SK-N-SH (cell line): Measurements from ENCODE around the gene DLG4. TPM values are rescaled to one million over a fixed set of nuclear protein-coding genes. Genes with fewer than 3 reads are reported as not detected.

ENCODE experiments used
- CHD2 ChIP-seq: fragments of 150-350 bp; IDR thresholded peaks from 2 replicates; pipeline ENCODE4 v1.6.1; 2018; ENCODE audit warnings: low read length; ENCODE audit not compliant: partially characterized antibody
- FOXJ3 ChIP-seq: sonication (generic); formaldehyde crosslinking; IDR thresholded peaks from 2 replicates; pipeline ENCODE4 v1.5.1; 2020; ENCODE audit warnings: mild to moderate bottlenecking, missing genetic modification reagents
- FOXM1 ChIP-seq: IDR thresholded peaks from 2 replicates; pipeline ENCODE4 v1.4.0; 2012; ENCODE audit warnings: low read depth, mild to moderate bottlenecking
- GABPA ChIP-seq: IDR thresholded peaks from 2 replicates; pipeline ENCODE4 v1.4.0; 2012; ENCODE audit warnings: low read depth, mild to moderate bottlenecking
- JUND ChIP-seq: IDR thresholded peaks from 2 replicates; pipeline ENCODE4 v1.4.0; 2012
- MEF2A ChIP-seq: IDR thresholded peaks from 2 replicates; pipeline ENCODE4 v1.4.0; 2012; ENCODE audit warnings: low read depth, borderline replicate concordance
- MXI1 ChIP-seq: IDR thresholded peaks from 2 replicates; pipeline ENCODE4 v1.6.1; 2012; ENCODE audit warnings: mild to moderate bottlenecking, low read depth, low read length, improper control_type of control experiment
- NFIC ChIP-seq: IDR thresholded peaks from 2 replicates; pipeline ENCODE4 v1.4.0; 2012; ENCODE audit warnings: borderline replicate concordance
- POLR2AphosphoS5 ChIP-seq: IDR thresholded peaks from 2 replicates; pipeline ENCODE4 v1.6.1; 2012; ENCODE audit warnings: low read depth, low read length
- RCOR1 ChIP-seq: fragments of 150-350 bp; IDR thresholded peaks from 2 replicates; pipeline ENCODE4 v1.6.1; 2017; ENCODE audit warnings: antibody characterized with exemption, low read length
- RXRA ChIP-seq: IDR thresholded peaks from 2 replicates; pipeline ENCODE4 v1.4.0; 2012; ENCODE audit warnings: low read depth, mild to moderate bottlenecking, borderline replicate concordance
- SIN3A ChIP-seq: IDR thresholded peaks from 2 replicates; pipeline ENCODE4 v1.6.1; 2012; ENCODE audit warnings: low read depth, mild to moderate bottlenecking, low read length, moderate library complexity, borderline replicate concordance
- SMC3 ChIP-seq: IDR thresholded peaks from 2 replicates; pipeline ENCODE4 v1.6.1; 2012; ENCODE audit warnings: low read depth, low read length, improper control_type of control experiment
- TAF1 ChIP-seq: IDR thresholded peaks from 2 replicates; pipeline ENCODE4 v1.6.1; 2012; ENCODE audit warnings: low read depth, mild to moderate bottlenecking, low read length, moderate library complexity, borderline replicate concordance
- TCF12 ChIP-seq: IDR thresholded peaks from 2 replicates; pipeline ENCODE4 v1.4.0; 2012
- TEAD4 ChIP-seq: IDR thresholded peaks from 2 replicates; pipeline ENCODE4 v1.4.0; 2012; ENCODE audit warnings: mild to moderate bottlenecking, borderline replicate concordance; ENCODE audit not compliant: insufficient read depth
- YY1 ChIP-seq: IDR thresholded peaks from 2 replicates; pipeline ENCODE4 v1.4.0; 2012; ENCODE audit warnings: low read depth, mild to moderate bottlenecking
- polyA plus RNA-seq, 3 experiments: library from polyadenylated mRNA; depleted of rRNA; stranded (reverse); fragments of >200 nt; gene quantifications; 2 replicates each; pipeline ENCODE4 v1.2.3, GENCODE V29; 2012
- TF ChIP-seq, protein P1 (sequence below): IDR thresholded peaks from 2 replicates; pipeline ENCODE4 v1.6.1; 2012; ENCODE audit warnings: mild to moderate bottlenecking, low read depth, low read length, moderate library complexity
- TF ChIP-seq, protein P2 (sequence below): fragments of 200-600 bp; sonication (generic); IDR thresholded peaks from 2 replicates; pipeline ENCODE4 v1.6.1; 2017; ENCODE audit warnings: antibody characterized with exemption, mild to moderate bottlenecking, moderate library complexity
- TF ChIP-seq, protein P3 (sequence below): fragments of 150-350 bp; IDR thresholded peaks from 2 replicates; pipeline ENCODE4 v1.6.1; 2016; ENCODE audit warnings: mild to moderate bottlenecking, low read depth, low read length

Gene DLG4
- polyA plus RNA-seq, 1 of the 3 experiments (the other 2 are of a cell fraction) = 30.5 TPM

DNA sequence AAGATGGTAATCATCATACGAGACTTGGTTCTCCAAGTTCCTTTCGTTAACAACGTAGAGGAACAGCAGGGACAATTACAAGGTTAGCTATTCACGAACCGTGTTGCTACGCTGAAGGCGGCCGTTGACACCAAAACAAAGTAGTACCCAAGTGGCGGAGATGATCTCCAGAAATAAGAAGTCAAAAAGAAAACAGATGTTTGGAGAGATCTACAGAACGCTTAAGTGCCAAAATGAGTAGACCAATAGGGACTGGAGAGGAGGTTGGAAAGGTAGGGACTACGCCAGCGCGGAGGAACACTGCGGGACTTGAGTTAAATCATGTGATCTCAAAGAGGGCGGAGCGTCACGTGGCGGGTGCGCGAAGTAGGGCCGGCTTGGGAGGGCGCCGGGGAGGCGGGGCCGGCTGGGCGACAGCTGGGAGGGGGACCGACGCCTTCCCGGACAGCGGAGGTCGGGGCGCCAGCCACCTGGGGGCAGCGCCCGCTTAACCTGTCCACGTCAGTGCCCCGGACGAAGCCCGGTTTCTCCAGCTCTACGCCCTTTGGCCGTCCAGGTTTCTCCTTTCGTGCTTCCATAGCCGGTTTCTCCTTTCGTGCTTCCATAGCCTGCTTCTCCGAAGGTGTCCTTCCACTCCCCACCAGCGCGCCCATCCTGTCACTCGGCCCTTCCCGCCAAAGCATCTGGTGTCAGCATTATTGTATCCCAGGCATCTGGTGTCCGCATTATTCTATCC, 23.2 kb upstream of the DLG4 start (continued):
- TF ChIP-seq, protein P1, sequence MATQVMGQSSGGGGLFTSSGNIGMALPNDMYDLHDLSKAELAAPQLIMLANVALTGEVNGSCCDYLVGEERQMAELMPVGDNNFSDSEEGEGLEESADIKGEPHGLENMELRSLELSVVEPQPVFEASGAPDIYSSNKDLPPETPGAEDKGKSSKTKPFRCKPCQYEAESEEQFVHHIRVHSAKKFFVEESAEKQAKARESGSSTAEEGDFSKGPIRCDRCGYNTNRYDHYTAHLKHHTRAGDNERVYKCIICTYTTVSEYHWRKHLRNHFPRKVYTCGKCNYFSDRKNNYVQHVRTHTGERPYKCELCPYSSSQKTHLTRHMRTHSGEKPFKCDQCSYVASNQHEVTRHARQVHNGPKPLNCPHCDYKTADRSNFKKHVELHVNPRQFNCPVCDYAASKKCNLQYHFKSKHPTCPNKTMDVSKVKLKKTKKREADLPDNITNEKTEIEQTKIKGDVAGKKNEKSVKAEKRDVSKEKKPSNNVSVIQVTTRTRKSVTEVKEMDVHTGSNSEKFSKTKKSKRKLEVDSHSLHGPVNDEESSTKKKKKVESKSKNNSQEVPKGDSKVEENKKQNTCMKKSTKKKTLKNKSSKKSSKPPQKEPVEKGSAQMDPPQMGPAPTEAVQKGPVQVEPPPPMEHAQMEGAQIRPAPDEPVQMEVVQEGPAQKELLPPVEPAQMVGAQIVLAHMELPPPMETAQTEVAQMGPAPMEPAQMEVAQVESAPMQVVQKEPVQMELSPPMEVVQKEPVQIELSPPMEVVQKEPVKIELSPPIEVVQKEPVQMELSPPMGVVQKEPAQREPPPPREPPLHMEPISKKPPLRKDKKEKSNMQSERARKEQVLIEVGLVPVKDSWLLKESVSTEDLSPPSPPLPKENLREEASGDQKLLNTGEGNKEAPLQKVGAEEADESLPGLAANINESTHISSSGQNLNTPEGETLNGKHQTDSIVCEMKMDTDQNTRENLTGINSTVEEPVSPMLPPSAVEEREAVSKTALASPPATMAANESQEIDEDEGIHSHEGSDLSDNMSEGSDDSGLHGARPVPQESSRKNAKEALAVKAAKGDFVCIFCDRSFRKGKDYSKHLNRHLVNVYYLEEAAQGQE = 0 out of 2 replicates have a peak, but pooled peaks have one; percentile 22
- TF ChIP-seq JUND = peak; percentile 52
- TF ChIP-seq RCOR1 = no peak
- no peak for TF ChIP-seq FOXJ3 (CRISPR knock-in tag)
- 0 out of 2 replicates have a peak, but pooled peaks have one; percentile 6 for TF ChIP-seq TCF12
- 0 out of 2 replicates have a peak, but pooled peaks have one; percentile 5 for TF ChIP-seq SMC3
- TF ChIP-seq TEAD4 = no peak
- TF ChIP-seq, protein P2, sequence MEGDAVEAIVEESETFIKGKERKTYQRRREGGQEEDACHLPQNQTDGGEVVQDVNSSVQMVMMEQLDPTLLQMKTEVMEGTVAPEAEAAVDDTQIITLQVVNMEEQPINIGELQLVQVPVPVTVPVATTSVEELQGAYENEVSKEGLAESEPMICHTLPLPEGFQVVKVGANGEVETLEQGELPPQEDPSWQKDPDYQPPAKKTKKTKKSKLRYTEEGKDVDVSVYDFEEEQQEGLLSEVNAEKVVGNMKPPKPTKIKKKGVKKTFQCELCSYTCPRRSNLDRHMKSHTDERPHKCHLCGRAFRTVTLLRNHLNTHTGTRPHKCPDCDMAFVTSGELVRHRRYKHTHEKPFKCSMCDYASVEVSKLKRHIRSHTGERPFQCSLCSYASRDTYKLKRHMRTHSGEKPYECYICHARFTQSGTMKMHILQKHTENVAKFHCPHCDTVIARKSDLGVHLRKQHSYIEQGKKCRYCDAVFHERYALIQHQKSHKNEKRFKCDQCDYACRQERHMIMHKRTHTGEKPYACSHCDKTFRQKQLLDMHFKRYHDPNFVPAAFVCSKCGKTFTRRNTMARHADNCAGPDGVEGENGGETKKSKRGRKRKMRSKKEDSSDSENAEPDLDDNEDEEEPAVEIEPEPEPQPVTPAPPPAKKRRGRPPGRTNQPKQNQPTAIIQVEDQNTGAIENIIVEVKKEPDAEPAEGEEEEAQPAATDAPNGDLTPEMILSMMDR = no peak
- TF ChIP-seq RXRA = no peak
- TF ChIP-seq NFIC = no peak; the same call in 1 of the 2 replicates
- TF ChIP-seq TAF1 = peak; percentile 62
- peak; percentile 40; the same call in 1 of the 2 replicates for TF ChIP-seq GABPA
- peak; percentile 78; the same call in 1 of the 2 replicates for TF ChIP-seq MXI1
- peak; percentile 97 for TF ChIP-seq CHD2
- peak; percentile 79; the same call in 1 of the 2 replicates for TF ChIP-seq POLR2AphosphoS5
- TF ChIP-seq MEF2A = no peak
- peak; percentile 96 for TF ChIP-seq SIN3A
- TF ChIP-seq FOXM1 = no peak
- TF ChIP-seq, protein P3, sequence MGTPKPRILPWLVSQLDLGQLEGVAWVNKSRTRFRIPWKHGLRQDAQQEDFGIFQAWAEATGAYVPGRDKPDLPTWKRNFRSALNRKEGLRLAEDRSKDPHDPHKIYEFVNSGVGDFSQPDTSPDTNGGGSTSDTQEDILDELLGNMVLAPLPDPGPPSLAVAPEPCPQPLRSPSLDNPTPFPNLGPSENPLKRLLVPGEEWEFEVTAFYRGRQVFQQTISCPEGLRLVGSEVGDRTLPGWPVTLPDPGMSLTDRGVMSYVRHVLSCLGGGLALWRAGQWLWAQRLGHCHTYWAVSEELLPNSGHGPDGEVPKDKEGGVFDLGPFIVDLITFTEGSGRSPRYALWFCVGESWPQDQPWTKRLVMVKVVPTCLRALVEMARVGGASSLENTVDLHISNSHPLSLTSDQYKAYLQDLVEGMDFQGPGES = no peak
- TF ChIP-seq YY1 = peak; percentile 66; the same call in 1 of the 2 replicates
